Activated naive CD4-positive, alpha-beta T cell treated with anti-CD3 and anti-CD28 coated beads, Interleukin-2, amount 10 ng/mL, durations not matched to agents 7 days and 5 days (primary cell): ENCODE results near the gene SCAF11.
A peak's percentile ranks its signal among the peaks of the same experiment; 100 is the strongest.

ENCODE experiments used
- CTCF ChIA-PET: fragments of 350-600 bp; sonication (Branson Sonifier 250); formaldehyde crosslinking; loops from one replicate; lab custom pipeline; 2021; ENCODE audit warnings: antibody characterized with exemption; lab: Charles Lee
- DNase-seq: peaks from one replicate; pipeline ENCODE4 v3.0.0-alpha.2; 2020
- H3K27ac Mint-ChIP-seq: one replicate; pipeline ENCODE4 v1.8.0; 2021; ENCODE audit warnings: mild to moderate bottlenecking, moderate library complexity, mixed read lengths
- H3K27me3 Mint-ChIP-seq: one replicate; pipeline ENCODE4 v1.8.0; 2021; ENCODE audit warnings: mild to moderate bottlenecking, mixed read lengths
- H3K36me3 Mint-ChIP-seq: one replicate; pipeline ENCODE4 v1.8.0; 2021; ENCODE audit warnings: mixed read lengths
- H3K4me1 Mint-ChIP-seq: one replicate; pipeline ENCODE4 v1.8.0; 2021; ENCODE audit warnings: mixed read lengths
- H3K4me3 Mint-ChIP-seq: one replicate; pipeline ENCODE4 v1.8.0; 2021; ENCODE audit warnings: mild to moderate bottlenecking, moderate library complexity, mixed read lengths
- H3K9me3 Mint-ChIP-seq: one replicate; pipeline ENCODE4 v1.8.0; 2021; ENCODE audit warnings: mixed read lengths

Gene SCAF11

DNA sequence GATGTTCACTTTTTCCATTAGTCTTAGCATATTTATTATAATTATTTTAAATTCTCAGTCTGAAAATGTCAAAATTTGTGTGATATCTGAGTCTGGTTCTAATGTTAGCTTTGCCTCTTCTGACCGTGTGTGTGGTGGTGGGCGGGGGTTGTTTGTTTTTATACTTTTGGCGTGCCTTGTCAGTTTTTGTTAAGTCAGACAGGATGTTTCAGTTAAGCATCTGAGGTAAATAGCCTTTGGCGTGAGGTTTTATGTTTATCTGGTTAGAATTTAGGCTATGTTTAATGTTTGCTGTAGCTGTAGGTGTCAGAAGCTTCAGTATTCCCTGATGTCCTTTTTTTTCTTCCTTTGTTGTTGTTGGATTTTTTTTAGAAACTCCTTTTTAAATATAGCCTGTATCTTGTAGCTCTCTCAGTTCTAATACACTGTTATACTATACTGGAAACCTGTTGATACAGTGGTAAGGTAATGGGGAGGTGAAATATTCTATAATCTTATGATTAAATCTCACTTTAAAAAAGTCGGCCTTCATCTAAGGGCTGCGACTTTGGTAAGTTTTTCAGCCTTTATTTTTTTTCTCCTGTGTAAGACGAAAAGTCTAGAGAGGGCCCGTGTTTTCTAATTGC lies 111.6 kb downstream of the SCAF11 start:
- CTCF ChIA-PET: no interaction called here
- Mint-ChIP-seq H3K27ac (peak overlapping the region; percentile 77), H3K27me3 (no peaks in the 10 kb centered on the region), H3K4me3 (no peak overlapping the region), H3K36me3 (peaks cover 73% of the 10 kb centered on the region), H3K9me3 (peaks cover 4% of the 10 kb centered on the region), H3K4me1 (peaks cover 35% of the 10 kb centered on the region)
- DNase-seq: peak; percentile 38

DNA sequence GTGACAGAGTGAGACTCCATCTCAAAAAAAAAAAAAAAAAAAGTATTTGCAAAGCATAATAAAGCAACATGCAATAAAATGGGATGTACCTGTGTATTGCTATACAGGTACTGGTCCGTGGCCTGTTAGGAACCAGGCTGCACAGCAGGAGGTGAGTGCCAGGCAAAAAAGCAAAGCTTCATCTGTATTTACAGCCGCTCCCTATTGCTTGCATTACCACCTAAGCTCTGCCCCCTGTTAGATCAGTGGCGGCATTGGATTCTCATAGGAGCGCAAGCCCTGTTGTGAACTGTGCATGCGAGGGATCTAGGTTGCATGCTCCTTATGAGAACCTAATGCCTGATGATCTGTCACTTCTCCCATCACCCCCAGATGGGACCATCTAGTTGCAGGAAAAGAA lies 113.3 kb downstream of the SCAF11 start:
- no peaks in the 10 kb centered on the region for H3K27me3 Mint-ChIP-seq
- H3K4me3 Mint-ChIP-seq: no peak overlapping the region
- no peak overlapping the region for H3K27ac Mint-ChIP-seq
- H3K36me3 Mint-ChIP-seq: peaks cover 75% of the 10 kb centered on the region
- peaks cover 41% of the 10 kb centered on the region for H3K4me1 Mint-ChIP-seq
- CTCF ChIA-PET: no interaction called here
- DNase-seq: no peak
- peaks cover 4% of the 10 kb centered on the region for H3K9me3 Mint-ChIP-seq

DNA sequence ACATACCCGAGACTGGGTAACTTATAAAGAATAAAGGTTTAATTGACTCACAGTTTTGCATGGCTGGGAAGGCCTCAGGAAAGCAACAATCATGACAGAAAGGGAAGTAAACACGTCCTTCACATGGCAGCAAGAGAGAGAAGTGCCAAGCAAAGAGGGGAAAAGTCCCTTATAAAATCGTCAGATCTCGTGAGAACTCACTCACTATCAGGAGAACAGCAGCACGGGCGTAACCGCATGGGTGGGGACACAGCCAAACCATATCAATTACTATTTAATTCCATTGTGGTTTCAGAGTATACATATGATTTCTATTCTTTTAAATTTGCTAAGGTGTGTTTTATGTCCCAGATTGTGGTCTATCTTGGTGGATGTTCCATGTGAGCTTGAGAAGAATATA lies 117.9 kb downstream of the SCAF11 start:
- Mint-ChIP-seq H3K4me3 (no peak overlapping the region), H3K27me3 (no peaks in the 10 kb centered on the region), H3K27ac (no peak overlapping the region), H3K9me3 (no peaks in the 10 kb centered on the region), H3K4me1 (peaks cover 24% of the 10 kb centered on the region), H3K36me3 (peaks cover 69% of the 10 kb centered on the region)
- DNase-seq: no peak
- CTCF ChIA-PET: no interaction called here
